ENCODE measurements around the gene TTC23L.

TTC23L gene

GRCh38 chr5:34915139-34915855 lies 76.3 kb downstream of the TTC23L start, which contains the start of the genes BRIX1 and RAD1:
Gene BRIX1 (plus strand): TSS chr5:34915711. CDS start chr5:34915739, 28 bp downstream.
Gene RAD1 (minus strand): TSS chr5:34915504. CDS start chr5:34914892, 612 bp downstream.
- Histone ChIP-seq H3K4me3 (ENCODE audit: low read length in 2 of 2) (peak within 1 kb of the TSS; percentile 94 to 95), H3K79me1 (ENCODE audit: low read depth, low read length) (peaks cover 5% of the 10 kb centered on the region), H2BK120ac (ENCODE audit: low read depth, low read length) (no peak within 1 kb of the TSS), H3K23ac (ENCODE audit: low read depth, low read length, poor library complexity) (peak within 1 kb of the TSS; percentile 97), H4K91ac (ENCODE audit: low read depth, low read length, poor library complexity) (no peak within 1 kb of the TSS), H3K4ac (ENCODE audit: low read length) (no peak within 1 kb of the TSS), H2BK15ac (ENCODE audit: low read length) (peak within 1 kb of the TSS; percentile 49), H3K27me3 (ENCODE audit: control insufficient read depth in 3 of 3, insufficient read depth in 3 of 3, low read depth in 1 of 3, low read length in 3 of 3) (no peaks in the 10 kb centered on the region), H3K14ac (ENCODE audit: low read length) (peak within 1 kb of the TSS; percentile 56), H3K9ac (ENCODE audit: low read depth, low read length, poor library complexity) (peak within 1 kb of the TSS; percentile 97), H2AFZ (ENCODE audit: low read length) (peak within 1 kb of the TSS; percentile 95), H3K4me2 (ENCODE audit: insufficient read depth, low read length, poor library complexity, severe bottlenecking) (peak within 1 kb of the TSS; percentile 84), H3K27ac (replicated peaks; ENCODE audit: low read length) (peak within 1 kb of the TSS; percentile 88), H3K18ac (ENCODE audit: low read length) (peak within 1 kb of the TSS; percentile 97), H4K8ac (ENCODE audit: low read depth, low read length) (peak within 1 kb of the TSS; percentile 86), H2BK5ac (ENCODE audit: low read length) (peak within 1 kb of the TSS; percentile 95), H2BK12ac (ENCODE audit: low read length) (no peak within 1 kb of the TSS), H3K36me3 (replicated peaks in 1 of 2; ENCODE audit: control insufficient read depth in 2 of 2, insufficient read depth in 2 of 2, low read length in 2 of 2) (peaks cover 7 to 61% of the 10 kb centered on the region in 2 donors), H3K9me3 (replicated peaks in 1 of 2; ENCODE audit: control insufficient read depth in 2 of 2, insufficient read depth in 1 of 2, low read depth in 1 of 2, low read length in 2 of 2) (no peaks in the 10 kb centered on the region), H2AK5ac (ENCODE audit: low read depth, low read length) (peak within 1 kb of the TSS; percentile 65), H3K4me1 (ENCODE audit: control insufficient read depth in 2 of 2, insufficient read depth in 1 of 2, low read depth in 1 of 2, low read length in 2 of 2) (peaks cover 4 to 8% of the 10 kb centered on the region in 2 donors)
- no CpG with 5 or more reads among the region's 67 CpGs for WGBS, 2 donors (ENCODE audit: extremely low coverage in 2 of 2, insufficient read length in 2 of 2, insufficient replicate concordance in 1 of 2)
- DNase-seq (ENCODE audit: low spot score) = peak; percentile 93

- peak overlapping the region; percentile 84 for H3K4me2 ChIP-seq (ENCODE audit: insufficient read depth, low read length, poor library complexity, severe bottlenecking)
- H3K27ac ChIP-seq (replicated peaks; ENCODE audit: low read length) = peak overlapping the region; percentile 57
- peaks cover 4 to 8% of the 10 kb centered on the region in 2 donors for H3K4me1 ChIP-seq (ENCODE audit: control insufficient read depth in 2 of 2, insufficient read depth in 1 of 2, low read depth in 1 of 2, low read length in 2 of 2)
- peak overlapping the region; percentile 49 for H2BK15ac ChIP-seq (ENCODE audit: low read length)
- peak overlapping the region; percentile 97 for H3K9ac ChIP-seq (ENCODE audit: low read depth, low read length, poor library complexity)
- H2BK5ac ChIP-seq (ENCODE audit: low read length) = no peak overlapping the region
- H3K9me3 ChIP-seq (replicated peaks in 1 of 2; ENCODE audit: control insufficient read depth in 2 of 2, insufficient read depth in 1 of 2, low read depth in 1 of 2, low read length in 2 of 2) = no peaks in the 10 kb centered on the region
- no peaks in the 10 kb centered on the region for H3K27me3 ChIP-seq (ENCODE audit: control insufficient read depth in 3 of 3, insufficient read depth in 3 of 3, low read depth in 1 of 3, low read length in 3 of 3)
- peak overlapping the region; percentile 86 for H4K8ac ChIP-seq (ENCODE audit: low read depth, low read length)
- peak overlapping the region; percentile 90 for H3K18ac ChIP-seq (ENCODE audit: low read length)
- no peak for DNase-seq (ENCODE audit: low spot score)
- H3K14ac ChIP-seq (ENCODE audit: low read length) = peak overlapping the region; percentile 56
- H2BK12ac ChIP-seq (ENCODE audit: low read length) = no peak overlapping the region
- H3K23ac ChIP-seq (ENCODE audit: low read depth, low read length, poor library complexity) = peak overlapping the region; percentile 97
- peak overlapping the region; percentile 89 for H2AFZ ChIP-seq (ENCODE audit: low read length)
- WGBS, 2 donors (ENCODE audit: extremely low coverage in 2 of 2, insufficient read length in 2 of 2, insufficient replicate concordance in 1 of 2) = no CpG with 5 or more reads among the region's 20 CpGs
- H3K79me1 ChIP-seq (ENCODE audit: low read depth, low read length) = peaks cover 5% of the 10 kb centered on the region
- H2AK5ac ChIP-seq (ENCODE audit: low read depth, low read length) = peak overlapping the region; percentile 65
- no peak overlapping the region for H2BK120ac ChIP-seq (ENCODE audit: low read depth, low read length)
- H3K4ac ChIP-seq (ENCODE audit: low read length) = no peak overlapping the region
- peak overlapping the region; percentile 94 to 95 for H3K4me3 ChIP-seq (ENCODE audit: low read length in 2 of 2)
- no peak overlapping the region for H4K91ac ChIP-seq (ENCODE audit: low read depth, low read length, poor library complexity)
- H3K36me3 ChIP-seq (replicated peaks in 1 of 2; ENCODE audit: control insufficient read depth in 2 of 2, insufficient read depth in 2 of 2, low read length in 2 of 2) = peaks cover 7 to 63% of the 10 kb centered on the region in 2 donors
Observed at GRCh38 chr5:34915856-34916192, 76.9 kb downstream of the TTC23L start.

GRCh38 chr5:34916518-34916917 lies 77.6 kb downstream of the TTC23L start:
- H2AK5ac ChIP-seq (ENCODE audit: low read depth, low read length) = no peak overlapping the region
- no peak overlapping the region for H4K91ac ChIP-seq (ENCODE audit: low read depth, low read length, poor library complexity)
- peaks cover 5 to 63% of the 10 kb centered on the region in 2 donors for H3K36me3 ChIP-seq (replicated peaks in 1 of 2; ENCODE audit: control insufficient read depth in 2 of 2, insufficient read depth in 2 of 2, low read length in 2 of 2)
- H3K4me1 ChIP-seq (ENCODE audit: control insufficient read depth in 2 of 2, insufficient read depth in 1 of 2, low read depth in 1 of 2, low read length in 2 of 2) = peaks cover 4 to 8% of the 10 kb centered on the region in 2 donors
- H3K4ac ChIP-seq (ENCODE audit: low read length) = no peak overlapping the region
- H4K8ac ChIP-seq (ENCODE audit: low read depth, low read length) = no peak overlapping the region
- peak overlapping the region; percentile 94 to 95 for H3K4me3 ChIP-seq (ENCODE audit: low read length in 2 of 2)
- H3K9me3 ChIP-seq (replicated peaks in 1 of 2; ENCODE audit: control insufficient read depth in 2 of 2, insufficient read depth in 1 of 2, low read depth in 1 of 2, low read length in 2 of 2) = no peaks in the 10 kb centered on the region
- peaks cover 5% of the 10 kb centered on the region for H3K79me1 ChIP-seq (ENCODE audit: low read depth, low read length)
- H2AFZ ChIP-seq (ENCODE audit: low read length) = no peak overlapping the region
- no peak for DNase-seq (ENCODE audit: low spot score)
- no peaks in the 10 kb centered on the region for H3K27me3 ChIP-seq (ENCODE audit: control insufficient read depth in 3 of 3, insufficient read depth in 3 of 3, low read depth in 1 of 3, low read length in 3 of 3)
- WGBS, 2 donors (ENCODE audit: extremely low coverage in 2 of 2, insufficient read length in 2 of 2, insufficient replicate concordance in 1 of 2) = no CpG with 5 or more reads among the region's 6 CpGs
- H2BK15ac ChIP-seq (ENCODE audit: low read length) = no peak overlapping the region
- no peak overlapping the region for H3K9ac ChIP-seq (ENCODE audit: low read depth, low read length, poor library complexity)
- no peak overlapping the region for H3K27ac ChIP-seq (replicated peaks; ENCODE audit: low read length)
- no peak overlapping the region for H2BK5ac ChIP-seq (ENCODE audit: low read length)
- no peak overlapping the region for H3K14ac ChIP-seq (ENCODE audit: low read length)
- no peak overlapping the region for H2BK120ac ChIP-seq (ENCODE audit: low read depth, low read length)
- peak overlapping the region; percentile 84 for H3K4me2 ChIP-seq (ENCODE audit: insufficient read depth, low read length, poor library complexity, severe bottlenecking)
- no peak overlapping the region for H3K23ac ChIP-seq (ENCODE audit: low read depth, low read length, poor library complexity)
- H3K18ac ChIP-seq (ENCODE audit: low read length) = no peak overlapping the region
- H2BK12ac ChIP-seq (ENCODE audit: low read length) = no peak overlapping the region

- no peak overlapping the region for H4K91ac ChIP-seq (ENCODE audit: low read depth, low read length, poor library complexity)
- no peaks in the 10 kb centered on the region for H3K9me3 ChIP-seq (replicated peaks in 1 of 2; ENCODE audit: control insufficient read depth in 2 of 2, insufficient read depth in 1 of 2, low read depth in 1 of 2, low read length in 2 of 2)
- H3K36me3 ChIP-seq (replicated peaks in 1 of 2; ENCODE audit: control insufficient read depth in 2 of 2, insufficient read depth in 2 of 2, low read length in 2 of 2) = peaks cover 4 to 66% of the 10 kb centered on the region in 2 donors
- no peak overlapping the region for H2BK12ac ChIP-seq (ENCODE audit: low read length)
- no CpG with 5 or more reads among the region's 4 CpGs for WGBS, 2 donors (ENCODE audit: extremely low coverage in 2 of 2, insufficient read length in 2 of 2, insufficient replicate concordance in 1 of 2)
- H2BK120ac ChIP-seq (ENCODE audit: low read depth, low read length) = no peak overlapping the region
- H2BK5ac ChIP-seq (ENCODE audit: low read length) = no peak overlapping the region
- no peak overlapping the region for H3K23ac ChIP-seq (ENCODE audit: low read depth, low read length, poor library complexity)
- H3K4me3 ChIP-seq (ENCODE audit: low read length in 2 of 2) = no peak overlapping the region
- H3K14ac ChIP-seq (ENCODE audit: low read length) = no peak overlapping the region
- H3K79me1 ChIP-seq (ENCODE audit: low read depth, low read length) = peaks cover 5% of the 10 kb centered on the region
- H3K4ac ChIP-seq (ENCODE audit: low read length) = no peak overlapping the region
- DNase-seq (ENCODE audit: low spot score) = no peak
- H2AK5ac ChIP-seq (ENCODE audit: low read depth, low read length) = no peak overlapping the region
- no peak overlapping the region for H2BK15ac ChIP-seq (ENCODE audit: low read length)
- H2AFZ ChIP-seq (ENCODE audit: low read length) = no peak overlapping the region
- H3K18ac ChIP-seq (ENCODE audit: low read length) = no peak overlapping the region
- no peak overlapping the region for H4K8ac ChIP-seq (ENCODE audit: low read depth, low read length)
- no peaks in the 10 kb centered on the region for H3K27me3 ChIP-seq (ENCODE audit: control insufficient read depth in 3 of 3, insufficient read depth in 3 of 3, low read depth in 1 of 3, low read length in 3 of 3)
- no peak overlapping the region for H3K27ac ChIP-seq (replicated peaks; ENCODE audit: low read length)
- no peak overlapping the region for H3K4me2 ChIP-seq (ENCODE audit: insufficient read depth, low read length, poor library complexity, severe bottlenecking)
- no peak overlapping the region for H3K9ac ChIP-seq (ENCODE audit: low read depth, low read length, poor library complexity)
- H3K4me1 ChIP-seq (ENCODE audit: control insufficient read depth in 2 of 2, insufficient read depth in 1 of 2, low read depth in 1 of 2, low read length in 2 of 2) = peaks cover 4 to 8% of the 10 kb centered on the region in 2 donors
Observed at GRCh38 chr5:34918025-34918424, 79.1 kb downstream of the TTC23L start.
